Ishikawa (cell line): ENCODE measurements around the gene WAS.

Source experiments
- CEBPB ChIP-seq: IDR thresholded peaks from 2 replicates; pipeline ENCODE4 v1.6.1; 2012
- CREB1 ChIP-seq: IDR thresholded peaks from 2 replicates; pipeline ENCODE4 v1.6.1; 2012; ENCODE audit warnings: low read depth
- EGR1 ChIP-seq: IDR thresholded peaks from 2 replicates; pipeline ENCODE4 v1.6.1; 2012
- EP300 ChIP-seq: IDR thresholded peaks from 2 replicates; pipeline ENCODE4 v1.6.1; 2012; ENCODE audit warnings: borderline replicate concordance
- FOXM1 ChIP-seq: IDR thresholded peaks from 2 replicates; pipeline ENCODE4 v1.6.1; 2012; ENCODE audit warnings: low read depth, borderline replicate concordance
- MAX ChIP-seq: IDR thresholded peaks from 2 replicates; pipeline ENCODE4 v1.6.1; 2012
- NFIC ChIP-seq: IDR thresholded peaks from 2 replicates; pipeline ENCODE4 v1.6.1; 2012
- RAD21 ChIP-seq: IDR thresholded peaks from 2 replicates; pipeline ENCODE4 v1.6.1; 2012; ENCODE audit warnings: low read depth
- REST ChIP-seq: IDR thresholded peaks from 2 replicates; pipeline ENCODE4 v1.6.1; 2012; ENCODE audit warnings: low read depth, mild to moderate bottlenecking
- TAF1 ChIP-seq: IDR thresholded peaks from 2 replicates; pipeline ENCODE4 v1.6.1; 2012; ENCODE audit warnings: low read depth, mild to moderate bottlenecking
- TCF12 ChIP-seq: IDR thresholded peaks from 2 replicates; pipeline ENCODE4 v1.6.1; 2012; ENCODE audit warnings: low read depth
- USF1 ChIP-seq: IDR thresholded peaks from 2 replicates; pipeline ENCODE4 v1.6.1; 2012
- YY1 ChIP-seq: IDR thresholded peaks from 2 replicates; pipeline ENCODE4 v1.6.1; 2012; ENCODE audit warnings: low read depth
- ZBTB7A ChIP-seq: IDR thresholded peaks from 2 replicates; pipeline ENCODE4 v1.6.1; 2012; ENCODE audit warnings: low read depth

DNA sequence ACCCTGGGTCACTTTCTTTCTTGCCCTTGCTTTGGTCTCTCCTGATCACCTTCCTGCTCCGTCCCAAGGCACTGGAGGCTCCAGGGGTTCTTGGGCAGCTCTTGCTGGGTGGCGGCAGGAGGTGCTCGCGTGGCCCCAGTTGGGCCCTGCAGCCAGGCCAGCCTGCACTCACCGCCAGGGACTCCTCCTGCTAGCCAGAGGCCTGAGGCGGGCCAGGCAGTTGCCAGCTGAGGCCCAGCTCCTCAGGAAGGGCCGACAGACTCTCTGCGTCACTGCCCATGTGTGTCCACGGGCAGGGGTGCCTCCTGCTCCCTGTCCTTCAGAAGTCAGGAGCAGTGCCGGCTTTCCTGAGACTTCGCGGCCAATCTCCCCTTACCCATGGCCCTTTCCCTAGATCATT is 22.3 kb downstream of the WAS start:
- no peak for TF ChIP-seq EP300
- TF ChIP-seq TAF1 = no peak
- TF ChIP-seq REST = no peak
- no peak for TF ChIP-seq MAX
- no peak for TF ChIP-seq EGR1
- TF ChIP-seq RAD21 = no peak
- TF ChIP-seq YY1 = no peak
- TF ChIP-seq FOXM1 = no peak
- TF ChIP-seq TCF12 = no peak
- no peak for TF ChIP-seq NFIC
- TF ChIP-seq CREB1 = no peak
- TF ChIP-seq USF1 = no peak
- TF ChIP-seq ZBTB7A = no peak
- no peak for TF ChIP-seq CEBPB
